HCT116 (cell line): ENCODE measurements around the gene AMOT. TPM values are rescaled to one million over a fixed set of nuclear protein-coding genes. Genes with fewer than 3 reads are reported as not detected.

ENCODE experiments used
- ATAC-seq: fragments of 200-7000 bp; cut with Tn5 transposase; 2 replicates; pipeline ENCODE4 v1.9.1; 2020; ENCODE audit warnings: mild to moderate bottlenecking, moderate library complexity
- BruUV-seq: library from RNA; stranded (reverse); fragments of 400-500 nt; replicated peaks from 2 replicates; lab custom pipeline; 2021; lab: Mats Ljungman, UMichigan
- CTCF ChIA-PET: fragments of 300-600 bp; sonication (Branson Sonifier 250); formaldehyde crosslinking; loops from one replicate; lab custom pipeline; 2021; ENCODE audit warnings: antibody characterized with exemption; lab: Charles Lee
- POLR2A ChIA-PET: fragments of 300-600, 350-600 bp; sonication (Branson Sonifier 250); formaldehyde crosslinking; loops from one replicate; lab custom pipeline; 2021; ENCODE audit warnings: antibody characterized with exemption; lab: Charles Lee
- RAD21 ChIA-PET, 2 experiments: fragments of 300-600 bp; sonication (Branson Sonifier 250); formaldehyde crosslinking; loops; one replicate each; lab custom pipeline; 2023; ENCODE audit warnings: low total read pairs in 2 of 2; ENCODE audit not compliant: uncharacterized antibody in 2 of 2, unreplicated experiment in 2 of 2, low non-redundant PET in 1 of 2; lab: Charles Lee
- DNase-seq: peaks from one replicate; pipeline ENCODE4 v3.0.0-alpha.2; 2010; ENCODE audit warnings: low read depth, low spot score
- H2AFZ ChIP-seq: fragments of 200-600 bp; shearing (Covaris generic), sonication (generic); 2 replicates; pipeline ENCODE4 v1.6.1; 2017; ENCODE audit warnings: low read depth, mixed run types, mixed read lengths, antibody characterized with exemption, low read length; ENCODE audit not compliant: poor library complexity, severe bottlenecking
- H3K27ac ChIP-seq: 2 replicates; pipeline ENCODE4 v1.5.1; 2012; ENCODE audit warnings: low read depth, low read length
- H3K27me3 ChIP-seq: fragments of 200-600 bp; sonication (generic); 2 replicates; pipeline ENCODE4 v1.6.1; 2016; ENCODE audit warnings: mixed run types, low read length, mixed read lengths; ENCODE audit not compliant: insufficient read depth
- H3K36me3 ChIP-seq, 2 experiments: fragments of 200-500 bp in 1 of 2; fragments of 200-600 bp in 1 of 2; sonication (Bioruptor generic) in 1 of 2; sonication (generic) in 1 of 2; 2 replicates each; pipeline versions ENCODE4 v1.5.1 to v1.6.1; 2014 to 2016; ENCODE audit warnings: low read length in 2 of 2, inconsistent platforms in 1 of 2, mixed read lengths in 1 of 2, mixed run types in 1 of 2; ENCODE audit not compliant: insufficient read depth in 2 of 2, control insufficient read depth in 1 of 2
- H3K4me1 ChIP-seq, 2 experiments: fragments of 200-600 bp in 1 of 2; sonication (generic) in 1 of 2; 2 replicates each; pipeline versions ENCODE4 v1.5.1 to v1.6.1; 2012 to 2017; ENCODE audit warnings: low read length in 2 of 2, inconsistent platforms in 1 of 2, mild to moderate bottlenecking in 1 of 2, mixed read lengths in 1 of 2, mixed run types in 1 of 2, moderate library complexity in 1 of 2; ENCODE audit not compliant: insufficient read depth in 2 of 2, control insufficient read depth in 1 of 2
- H3K4me2 ChIP-seq: fragments of 200-600 bp; sonication (generic); 2 replicates; pipeline ENCODE4 v1.6.1; 2017; ENCODE audit warnings: mixed run types, low read length, mixed read lengths
- H3K4me3 ChIP-seq, 2 experiments: fragments of 200-600 bp in 1 of 2; sonication (generic) in 1 of 2; replicated peaks in 1 of 2; 2 replicates each; pipeline ENCODE4 v1.5.1; 2011 to 2016; ENCODE audit warnings: low read length in 2 of 2, control low read depth in 1 of 2, low read depth in 1 of 2, mild to moderate bottlenecking in 1 of 2, mixed read lengths in 1 of 2, mixed run types in 1 of 2
- H3K79me2 ChIP-seq: fragments of 200-600 bp; sonication (generic); 2 replicates; pipeline ENCODE4 v1.6.1; 2017; ENCODE audit warnings: mild to moderate bottlenecking, mixed run types, low read length, moderate library complexity, mixed read lengths; ENCODE audit not compliant: insufficient read depth
- H3K9ac ChIP-seq: fragments of 200-600 bp; sonication (generic); 2 replicates; pipeline ENCODE4 v1.6.1; 2016; ENCODE audit warnings: low read length, mixed read lengths
- H3K9me2 ChIP-seq: fragments of 200-600 bp; sonication (generic), shearing (Covaris generic); 2 replicates; pipeline ENCODE4 v1.6.1; 2017; ENCODE audit warnings: mixed run types, mild to moderate bottlenecking, moderate library complexity; ENCODE audit not compliant: insufficient read depth
- H3K9me3 ChIP-seq, 2 experiments: fragments of 200-500 bp in 1 of 2; fragments of 200-600 bp in 1 of 2; sonication (Bioruptor generic) in 1 of 2; sonication (generic) in 1 of 2; 2 replicates each; pipeline ENCODE4 v1.6.1; 2014 to 2017; ENCODE audit warnings: low read length in 2 of 2, mixed read lengths in 2 of 2, inconsistent platforms in 1 of 2, low read depth in 1 of 2, mild to moderate bottlenecking in 1 of 2, mixed run types in 1 of 2, moderate library complexity in 1 of 2; ENCODE audit not compliant: control insufficient read depth in 1 of 2, insufficient read depth in 1 of 2
- H4K20me1 ChIP-seq: fragments of 200-600 bp; sonication (generic), shearing (Covaris generic); 2 replicates; pipeline ENCODE4 v1.6.1; 2017; ENCODE audit warnings: mixed run types, mild to moderate bottlenecking, moderate library complexity; ENCODE audit not compliant: insufficient read depth
- CBX3 ChIP-seq: IDR thresholded peaks from 2 replicates; pipeline ENCODE4 v1.6.1; 2012; ENCODE audit warnings: low read depth
- ELF1 ChIP-seq: IDR thresholded peaks from 2 replicates; pipeline ENCODE4 v1.6.1; 2012; ENCODE audit warnings: low read depth, borderline replicate concordance
- EZH2 ChIP-seq: fragments of 200-600 bp; sonication (generic); IDR thresholded peaks from 2 replicates; pipeline ENCODE4 v1.6.1; 2017; ENCODE audit warnings: antibody characterized with exemption, mixed run types
- RAD21 ChIP-seq: IDR thresholded peaks from 2 replicates; pipeline ENCODE4 v1.6.1; 2012; ENCODE audit warnings: low read depth, mild to moderate bottlenecking
- SIN3A ChIP-seq: IDR thresholded peaks from 2 replicates; pipeline ENCODE4 v1.6.1; 2012; ENCODE audit warnings: low read depth
- TCF7L2 ChIP-seq: IDR thresholded peaks from 2 replicates; pipeline ENCODE4 v1.7.0; 2011; ENCODE audit warnings: borderline replicate concordance, inconsistent platforms; ENCODE audit not compliant: insufficient read depth, insufficient read length; ENCODE audit errors: extremely low read depth
- YY1 ChIP-seq: IDR thresholded peaks from 2 replicates; pipeline ENCODE4 v1.6.1; 2011; ENCODE audit warnings: low read length, low read depth, moderate library complexity, mild to moderate bottlenecking; ENCODE audit not compliant: insufficient replicate concordance; ENCODE audit errors: extremely low read depth
- ZFX ChIP-seq: fragments of 450-650 bp; IDR thresholded peaks from 2 replicates; pipeline ENCODE4 v1.6.1; 2017
- ZNF274 ChIP-seq: fragments of 200-500 bp; sonication (Bioruptor generic); IDR thresholded peaks from 2 replicates; pipeline ENCODE4 v1.6.1; 2014; ENCODE audit warnings: mild to moderate bottlenecking, low read depth, low read length, inconsistent platforms
- intact Hi-C: fragments of 100-400 bp; cut with micrococcal nuclease; formaldehyde crosslinking; loops from 2 replicates; pipeline ENCODE4 v1.10.0; 2022
- total RNA-seq: library from RNA; stranded (reverse); gene quantifications from one replicate; pipeline ENCODE4 v1.2.1, GENCODE V29; 2021; ENCODE audit not compliant: unreplicated experiment
- TF ChIP-seq, protein P1 (sequence below): IDR thresholded peaks from 2 replicates; pipeline ENCODE4 v1.6.1; 2012
- TF ChIP-seq, protein P2 (sequence below): IDR thresholded peaks from 2 replicates; pipeline ENCODE4 v1.6.1; 2012; ENCODE audit warnings: low read depth
- TF ChIP-seq, protein P3 (sequence below): IDR thresholded peaks from 2 replicates; pipeline ENCODE4 v1.6.1; 2012
- TF ChIP-seq, protein P4 (sequence below): IDR thresholded peaks from 2 replicates; pipeline ENCODE4 v1.6.1; 2011; ENCODE audit warnings: mild to moderate bottlenecking, low read length, moderate library complexity; ENCODE audit not compliant: insufficient replicate concordance; ENCODE audit errors: extremely low read depth

The AMOT gene
- total RNA-seq, 1 experiment from 2014 or later, result 7.7 TPM

DNA sequence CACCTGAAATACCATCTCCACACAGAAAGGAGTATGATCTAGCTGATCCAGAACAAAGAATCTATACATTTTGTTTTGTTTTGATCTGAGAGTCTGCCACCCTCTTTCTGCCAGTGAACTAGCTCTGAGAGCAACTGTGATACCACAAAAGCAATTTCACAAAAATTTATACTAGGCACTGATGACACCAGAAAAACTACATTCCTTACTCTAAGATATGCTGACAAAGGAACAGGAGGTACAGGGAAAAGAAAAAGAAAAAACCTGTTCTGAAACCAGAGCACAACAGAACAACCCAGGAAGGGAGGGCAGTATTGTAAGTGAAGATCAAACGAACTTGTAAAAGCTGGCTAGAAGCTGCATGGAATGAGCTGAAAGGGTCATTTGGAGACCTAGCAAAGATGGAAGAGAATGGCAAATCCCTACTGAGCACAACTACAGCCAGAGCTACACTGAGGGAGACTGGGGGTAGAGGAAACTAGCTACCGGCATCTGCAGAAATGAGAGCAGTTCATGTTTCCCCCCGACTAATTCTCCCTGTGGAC lies 31.9 kb downstream of the AMOT start:
- H3K27ac ChIP-seq, result no peak overlapping the region
- CTCF ChIA-PET, result no interaction called here
- TF ChIP-seq SIN3A (no peak), TCF7L2 (no peak), EZH2 (no peak), ELF1 (no peak), CBX3 (no peak), ZNF274 (no peak), ZFX (no peak), YY1 (no peak), RAD21 (no peak)
- TF ChIP-seq, protein P1, sequence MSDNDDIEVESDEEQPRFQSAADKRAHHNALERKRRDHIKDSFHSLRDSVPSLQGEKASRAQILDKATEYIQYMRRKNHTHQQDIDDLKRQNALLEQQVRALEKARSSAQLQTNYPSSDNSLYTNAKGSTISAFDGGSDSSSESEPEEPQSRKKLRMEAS, result no peak
- TF ChIP-seq, protein P2, sequence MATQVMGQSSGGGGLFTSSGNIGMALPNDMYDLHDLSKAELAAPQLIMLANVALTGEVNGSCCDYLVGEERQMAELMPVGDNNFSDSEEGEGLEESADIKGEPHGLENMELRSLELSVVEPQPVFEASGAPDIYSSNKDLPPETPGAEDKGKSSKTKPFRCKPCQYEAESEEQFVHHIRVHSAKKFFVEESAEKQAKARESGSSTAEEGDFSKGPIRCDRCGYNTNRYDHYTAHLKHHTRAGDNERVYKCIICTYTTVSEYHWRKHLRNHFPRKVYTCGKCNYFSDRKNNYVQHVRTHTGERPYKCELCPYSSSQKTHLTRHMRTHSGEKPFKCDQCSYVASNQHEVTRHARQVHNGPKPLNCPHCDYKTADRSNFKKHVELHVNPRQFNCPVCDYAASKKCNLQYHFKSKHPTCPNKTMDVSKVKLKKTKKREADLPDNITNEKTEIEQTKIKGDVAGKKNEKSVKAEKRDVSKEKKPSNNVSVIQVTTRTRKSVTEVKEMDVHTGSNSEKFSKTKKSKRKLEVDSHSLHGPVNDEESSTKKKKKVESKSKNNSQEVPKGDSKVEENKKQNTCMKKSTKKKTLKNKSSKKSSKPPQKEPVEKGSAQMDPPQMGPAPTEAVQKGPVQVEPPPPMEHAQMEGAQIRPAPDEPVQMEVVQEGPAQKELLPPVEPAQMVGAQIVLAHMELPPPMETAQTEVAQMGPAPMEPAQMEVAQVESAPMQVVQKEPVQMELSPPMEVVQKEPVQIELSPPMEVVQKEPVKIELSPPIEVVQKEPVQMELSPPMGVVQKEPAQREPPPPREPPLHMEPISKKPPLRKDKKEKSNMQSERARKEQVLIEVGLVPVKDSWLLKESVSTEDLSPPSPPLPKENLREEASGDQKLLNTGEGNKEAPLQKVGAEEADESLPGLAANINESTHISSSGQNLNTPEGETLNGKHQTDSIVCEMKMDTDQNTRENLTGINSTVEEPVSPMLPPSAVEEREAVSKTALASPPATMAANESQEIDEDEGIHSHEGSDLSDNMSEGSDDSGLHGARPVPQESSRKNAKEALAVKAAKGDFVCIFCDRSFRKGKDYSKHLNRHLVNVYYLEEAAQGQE, result no peak
- TF ChIP-seq, protein P3, sequence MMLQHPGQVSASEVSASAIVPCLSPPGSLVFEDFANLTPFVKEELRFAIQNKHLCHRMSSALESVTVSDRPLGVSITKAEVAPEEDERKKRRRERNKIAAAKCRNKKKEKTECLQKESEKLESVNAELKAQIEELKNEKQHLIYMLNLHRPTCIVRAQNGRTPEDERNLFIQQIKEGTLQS, result no peak
- TF ChIP-seq, protein P4, sequence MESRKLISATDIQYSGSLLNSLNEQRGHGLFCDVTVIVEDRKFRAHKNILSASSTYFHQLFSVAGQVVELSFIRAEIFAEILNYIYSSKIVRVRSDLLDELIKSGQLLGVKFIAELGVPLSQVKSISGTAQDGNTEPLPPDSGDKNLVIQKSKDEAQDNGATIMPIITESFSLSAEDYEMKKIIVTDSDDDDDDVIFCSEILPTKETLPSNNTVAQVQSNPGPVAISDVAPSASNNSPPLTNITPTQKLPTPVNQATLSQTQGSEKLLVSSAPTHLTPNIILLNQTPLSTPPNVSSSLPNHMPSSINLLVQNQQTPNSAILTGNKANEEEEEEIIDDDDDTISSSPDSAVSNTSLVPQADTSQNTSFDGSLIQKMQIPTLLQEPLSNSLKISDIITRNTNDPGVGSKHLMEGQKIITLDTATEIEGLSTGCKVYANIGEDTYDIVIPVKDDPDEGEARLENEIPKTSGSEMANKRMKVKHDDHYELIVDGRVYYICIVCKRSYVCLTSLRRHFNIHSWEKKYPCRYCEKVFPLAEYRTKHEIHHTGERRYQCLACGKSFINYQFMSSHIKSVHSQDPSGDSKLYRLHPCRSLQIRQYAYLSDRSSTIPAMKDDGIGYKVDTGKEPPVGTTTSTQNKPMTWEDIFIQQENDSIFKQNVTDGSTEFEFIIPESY, result no peak
- TF ChIP-seq, all 23 proteins: peak for 0
- Histone ChIP-seq H3K9ac (no peak overlapping the region), H3K4me2 (no peak overlapping the region), H3K79me2 (no peaks in the 10 kb centered on the region), H3K4me3 (no peak overlapping the region), H4K20me1 (no peaks in the 10 kb centered on the region), H3K4me1 (no peaks in the 10 kb centered on the region), H3K27me3 (no peaks in the 10 kb centered on the region), H3K9me3 (no peaks in the 10 kb centered on the region), H2AFZ (no peak overlapping the region), H3K9me2 (no peaks in the 10 kb centered on the region), H3K36me3 (no peaks in the 10 kb centered on the region)
- ChIA-PET RAD21 (no interaction called here), POLR2A (no interaction called here)
- intact Hi-C loops, result no loop called here
- DNase-seq, result no peak
- ATAC-seq, result no peak
- no TSS peak for BruUV-seq
